AG04450 (cell line): ENCODE measurements around the gene SLCO3A1. TPM values are rescaled to one million over a fixed set of nuclear protein-coding genes. Genes with fewer than 3 reads are reported as not detected.

Source experiments
- CTCF ChIA-PET: fragments of 300-600, 350-600 bp; formaldehyde crosslinking; extraction: SDS; loops from one replicate; lab custom pipeline; 2022; ENCODE audit warnings: antibody characterized with exemption, inconsistent platforms; lab: Charles Lee
- POLR2A ChIA-PET: fragments of 350-600 bp; formaldehyde crosslinking; extraction: SDS; loops from one replicate; lab custom pipeline; 2021; ENCODE audit warnings: antibody characterized with exemption, inconsistent platforms; lab: Yijun Ruan, JAX
- DNase-seq: peaks from one replicate; pipeline ENCODE4 v3.0.0-alpha.2; 2011; ENCODE audit warnings: low read depth, low spot score
- H3K27ac ChIP-seq: one replicate; pipeline ENCODE4 v1.5.1; 2012; ENCODE audit warnings: low read depth, low read length, control low read depth
- H3K27me3 ChIP-seq: one replicate; pipeline ENCODE4 v1.6.0; 2012; ENCODE audit warnings: low read length; ENCODE audit not compliant: control insufficient read depth, insufficient read depth
- H3K4me3 ChIP-seq: 2 replicates; pipeline ENCODE4 v1.5.1; 2011; ENCODE audit warnings: mild to moderate bottlenecking, low read depth, low read length, control low read depth
- H3K9me3 ChIP-seq: 2 replicates; pipeline ENCODE4 v1.5.1; 2012; ENCODE audit warnings: low read length; ENCODE audit not compliant: control insufficient read depth, insufficient read depth
- CTCF ChIP-seq: IDR thresholded peaks from 2 replicates; pipeline ENCODE4 v1.5.1; 2011; ENCODE audit warnings: low read depth, low read length, control low read depth, inconsistent platforms
- polyA plus RNA-seq: library from polyadenylated mRNA; depleted of rRNA; stranded (reverse); fragments of >200 nt; gene quantifications from 2 replicates; pipeline ENCODE4 v1.2.3, GENCODE V29; 2011

The SLCO3A1 gene
- polyA plus RNA-seq, 1 experiment = 7.6 TPM

GRCh38 chr15:92115834-92116233 is 262.3 kb downstream of the SLCO3A1 start:
- ChIA-PET POLR2A (no interaction called here), CTCF (interaction anchor here (0.7 to 1.8 kb wide), 3 partner anchors 33 to 600 kb away, joined by 4 to 5 read pairs (median 4); no protein-coding TSS in a partner anchor)
- DNase-seq = no peak
- H3K9me3 ChIP-seq = no peaks in the 10 kb centered on the region
- no peak for TF ChIP-seq CTCF
- H3K27ac ChIP-seq = no peak overlapping the region
- no peaks in the 10 kb centered on the region for H3K27me3 ChIP-seq
- no peak overlapping the region for H3K4me3 ChIP-seq

- Histone ChIP-seq H3K27ac (no peak overlapping the region), H3K9me3 (no peaks in the 10 kb centered on the region), H3K4me3 (no peak overlapping the region), H3K27me3 (no peaks in the 10 kb centered on the region)
- no peak for DNase-seq
- POLR2A ChIA-PET = no interaction called here
- CTCF ChIA-PET = interaction anchor here (0.7 kb wide), 2 partner anchors 266 to 599 kb away, joined by 4 read pairs; no protein-coding TSS in a partner anchor
- TF ChIP-seq CTCF = no peak
Observed at GRCh38 chr15:92116330-92116729, 262.8 kb downstream of the SLCO3A1 start.

GRCh38 chr15:92117261-92117731 is 263.8 kb downstream of the SLCO3A1 start:
- Histone ChIP-seq H3K27me3 (no peaks in the 10 kb centered on the region), H3K9me3 (no peaks in the 10 kb centered on the region), H3K4me3 (no peak overlapping the region), H3K27ac (no peak overlapping the region)
- CTCF ChIA-PET = no interaction called here
- POLR2A ChIA-PET = no interaction called here
- no peak for TF ChIP-seq CTCF
- DNase-seq = no peak

GRCh38 chr15:92118162-92118935 is 264.8 kb downstream of the SLCO3A1 start:
- H3K27ac ChIP-seq = no peak overlapping the region
- DNase-seq = no peak
- H3K9me3 ChIP-seq = no peaks in the 10 kb centered on the region
- H3K4me3 ChIP-seq = no peak overlapping the region
- TF ChIP-seq CTCF = no peak
- ChIA-PET POLR2A (interaction anchor here (1.2 kb wide), 1 partner anchor 11 kb away, joined by 8 read pairs; no protein-coding TSS in a partner anchor), CTCF (interaction anchor here (1.1 kb wide), 1 partner anchor 20 kb away, joined by 4 read pairs; no protein-coding TSS in a partner anchor)
- no peaks in the 10 kb centered on the region for H3K27me3 ChIP-seq

GRCh38 chr15:92118936-92119325 is 265.4 kb downstream of the SLCO3A1 start:
- H3K4me3 ChIP-seq = no peak overlapping the region
- TF ChIP-seq CTCF = no peak

More at GRCh38 chr15:92118936-92119325, 265.4 kb downstream of the SLCO3A1 start:
- no peak for DNase-seq
- Histone ChIP-seq H3K27me3 (no peaks in the 10 kb centered on the region), H3K27ac (no peak overlapping the region), H3K9me3 (no peaks in the 10 kb centered on the region)
- ChIA-PET POLR2A (interaction anchor here (1.2 kb wide), 1 partner anchor 11 kb away, joined by 8 read pairs; no protein-coding TSS in a partner anchor), CTCF (interaction anchor here (1.1 kb wide), 1 partner anchor 20 kb away, joined by 4 read pairs; no protein-coding TSS in a partner anchor)
